Calu3 (cell line): ENCODE results near the gene CARD14. TPM values are rescaled to one million over a fixed set of nuclear protein-coding genes. Genes with fewer than 3 reads are reported as not detected.

ENCODE experiments used
- BruUV-seq: library from RNA; stranded (reverse); fragments of 400-500 nt; replicated peaks from 2 replicates; lab custom pipeline; 2021; lab: Mats Ljungman, UMichigan
- CTCF ChIA-PET: fragments of 300-600 bp; sonication (Branson Sonifier 250); formaldehyde crosslinking; loops from one replicate; lab custom pipeline; 2022; ENCODE audit warnings: antibody characterized with exemption; lab: Charles Lee
- DNase-seq: peaks from one replicate; pipeline ENCODE4 v3.0.0; 2022
- H3K27ac Mint-ChIP-seq: one replicate; pipeline ENCODE4 v1.8.0; 2022; ENCODE audit warnings: mixed read lengths; ENCODE audit not compliant: unreplicated experiment
- H3K27me3 Mint-ChIP-seq: one replicate; pipeline ENCODE4 v1.8.0; 2022; ENCODE audit warnings: mixed read lengths; ENCODE audit not compliant: unreplicated experiment
- H3K36me3 Mint-ChIP-seq: one replicate; pipeline ENCODE4 v1.8.0; 2022; ENCODE audit warnings: mild to moderate bottlenecking, moderate library complexity, mixed read lengths; ENCODE audit not compliant: insufficient read depth, unreplicated experiment
- H3K4me1 Mint-ChIP-seq: one replicate; pipeline ENCODE4 v1.8.0; 2022; ENCODE audit warnings: mild to moderate bottlenecking, low read depth, mixed read lengths; ENCODE audit not compliant: unreplicated experiment
- H3K4me3 Mint-ChIP-seq: one replicate; pipeline ENCODE4 v1.8.0; 2022; ENCODE audit warnings: mild to moderate bottlenecking, low read depth, moderate library complexity, mixed read lengths; ENCODE audit not compliant: unreplicated experiment
- H3K9me3 Mint-ChIP-seq: one replicate; pipeline ENCODE4 v1.8.0; 2022; ENCODE audit warnings: low read depth, mixed read lengths; ENCODE audit not compliant: unreplicated experiment
- CTCF ChIP-seq: fragments of 200-600 bp; IDR thresholded peaks from one replicate; pipeline ENCODE4 v1.8.0; 2022; ENCODE audit warnings: antibody characterized with exemption; ENCODE audit not compliant: unreplicated experiment
- intact Hi-C: fragments of 100-400 bp; cut with micrococcal nuclease; formaldehyde crosslinking; loops from one replicate; pipeline ENCODE4 v1.10.0; 2022; ENCODE audit not compliant: unreplicated experiment
- total RNA-seq: library from RNA; stranded (reverse); gene quantifications from 2 replicates; pipeline ENCODE4 v1.2.3, GENCODE V29; 2022

The CARD14 gene
- total RNA-seq, 1 experiment from 2014 or later: 7.4 TPM

- Mint-ChIP-seq H3K9me3 (no peaks in the 10 kb centered on the region), H3K27ac (no peak overlapping the region), H3K36me3 (peaks cover 6% of the 10 kb centered on the region), H3K4me1 (peaks cover 6% of the 10 kb centered on the region), H3K4me3 (no peak overlapping the region), H3K27me3 (no peaks in the 10 kb centered on the region)
- no peak for TF ChIP-seq CTCF
- BruUV-seq: no TSS peak
- DNase-seq: no peak
- intact Hi-C loops: no loop called here
- CTCF ChIA-PET: no interaction called here
Measured at GRCh38 chr17:80180192-80180591, 10.4 kb downstream of the CARD14 start.

GRCh38 chr17:80181431-80181830 lies 11.6 kb downstream of the CARD14 start:
- no peak overlapping the region for H3K4me3 Mint-ChIP-seq
- H3K4me1 Mint-ChIP-seq: no peaks in the 10 kb centered on the region
- intact Hi-C loops: no loop called here
- no TSS peak for BruUV-seq
- DNase-seq: no peak
- H3K9me3 Mint-ChIP-seq: no peaks in the 10 kb centered on the region
- TF ChIP-seq CTCF: no peak
- no peak overlapping the region for H3K27ac Mint-ChIP-seq
- CTCF ChIA-PET: interaction anchor here (0.7 kb wide), 1 partner anchor 15 kb away, joined by 3 read pairs; no protein-coding TSS in a partner anchor
- H3K27me3 Mint-ChIP-seq: no peaks in the 10 kb centered on the region
- H3K36me3 Mint-ChIP-seq: no peaks in the 10 kb centered on the region

- Mint-ChIP-seq H3K36me3 (no peaks in the 10 kb centered on the region), H3K27me3 (no peaks in the 10 kb centered on the region), H3K4me1 (peaks cover 7% of the 10 kb centered on the region), H3K9me3 (no peaks in the 10 kb centered on the region), H3K27ac (no peak overlapping the region), H3K4me3 (no peak overlapping the region)
- no TSS peak for BruUV-seq
- intact Hi-C loops: no loop called here
- TF ChIP-seq CTCF: no peak
- CTCF ChIA-PET: no interaction called here
- no peak for DNase-seq
Measured at GRCh38 chr17:80182118-80182844, 12.5 kb downstream of the CARD14 start.

GRCh38 chr17:80182845-80183223 lies 13.0 kb downstream of the CARD14 start:
- DNase-seq: no peak
- CTCF ChIA-PET: no interaction called here
- intact Hi-C loops: no loop called here
- Mint-ChIP-seq H3K4me1 (peaks cover 11% of the 10 kb centered on the region), H3K36me3 (no peaks in the 10 kb centered on the region), H3K9me3 (no peaks in the 10 kb centered on the region), H3K27ac (no peak overlapping the region), H3K4me3 (no peak overlapping the region), H3K27me3 (no peaks in the 10 kb centered on the region)
- TF ChIP-seq CTCF: no peak
- BruUV-seq: no TSS peak
